SK-N-SH treated with all-trans-retinoic acid at 6 μM for 48 hours (cell line): ENCODE measurements around the gene OLFML2B.

Source experiments
- CSRNP3 ChIP-seq: fragments of 250-450 bp; sonication (Bioruptor Pico); IDR thresholded peaks from 2 replicates; pipeline ENCODE4 v1.5.1; 2021; ENCODE audit warnings: mild to moderate bottlenecking, moderate library complexity
- ESRRG ChIP-seq: fragments of 250-450 bp; sonication (Bioruptor Pico); IDR thresholded peaks from 2 replicates; pipeline ENCODE4 v1.6.1; 2021; ENCODE audit warnings: mild to moderate bottlenecking
- ISL1 ChIP-seq: fragments of 250-450 bp; sonication (Bioruptor Pico); IDR thresholded peaks from 2 replicates; pipeline ENCODE4 v2.1.2; 2022; ENCODE audit warnings: mild to moderate bottlenecking, moderate library complexity
- PATZ1 ChIP-seq: fragments of 250-450 bp; sonication (Bioruptor Pico); IDR thresholded peaks from 2 replicates; pipeline ENCODE4 v1.8.0; 2020; ENCODE audit warnings: mild to moderate bottlenecking, moderate library complexity, borderline replicate concordance
- SNAI2 ChIP-seq: fragments of 250-450 bp; sonication (Bioruptor Pico); IDR thresholded peaks from 2 replicates; pipeline ENCODE4 v1.5.0; 2020; ENCODE audit warnings: mild to moderate bottlenecking, moderate library complexity
- ZC3H10 ChIP-seq: fragments of 250-450 bp; sonication (Bioruptor Pico); IDR thresholded peaks from 2 replicates; pipeline ENCODE4 v1.5.1; 2021; ENCODE audit warnings: mild to moderate bottlenecking, moderate library complexity

GRCh38 chr1:161986328-161986727 lies 37.3 kb downstream of the OLFML2B start:
- TF ChIP-seq SNAI2 (CRISPR knock-in tag) (no peak), ZC3H10 (CRISPR knock-in tag) (no peak), ESRRG (CRISPR knock-in tag) (no peak), ISL1 (CRISPR knock-in tag) (no peak), CSRNP3 (CRISPR knock-in tag) (no peak), PATZ1 (CRISPR knock-in tag) (no peak)
